Omental fat pad (tissue), 4 donors: ENCODE data around the gene PVR. TPM values are rescaled to one million over a fixed set of nuclear protein-coding genes. Genes with fewer than 3 reads are reported as not detected.

ENCODE experiments used
- ATAC-seq: fragments of 150-250 bp; one replicate; pipeline ENCODE4 v1.9.1; 2016; ENCODE audit warnings: mild to moderate bottlenecking, moderate library complexity; ENCODE audit not compliant: low FRiP score
- DNase-seq: peaks from one replicate; pipeline ENCODE4 v3.0.0-alpha.2; 2019; ENCODE audit warnings: low spot score
- CTCF ChIP-seq, 3 donors: fragments of 450-650 bp; IDR thresholded peaks; one replicate each; pipeline ENCODE4 v1.5.1; 2016 to 2017; ENCODE audit warnings: antibody characterized with exemption in 3 of 3, mild to moderate bottlenecking in 3 of 3, moderate library complexity in 2 of 3
- total RNA-seq, 4 donors: library from RNA; depleted of rRNA; stranded (reverse); fragments of >200 nt; gene quantifications; one replicate each; pipeline ENCODE4 v1.1.0, GENCODE V29; 2016

The PVR gene
- total RNA-seq, 4 donors from 2014 or later, result 17.0 to 93.9 (median 28.6) TPM

- ATAC-seq, result no peak
- no peak for TF ChIP-seq CTCF (IDR thresholded peaks at IDR 0.05)
- no peak for DNase-seq
Measured at GRCh38 chr19:44645407-44646048, 1.8 kb downstream of the PVR start.

- no peak for DNase-seq
- no peak for TF ChIP-seq CTCF (IDR thresholded peaks at IDR 0.05)
- no peak for ATAC-seq
Measured at GRCh38 chr19:44646049-44646416, 2.3 kb downstream of the PVR start.

GRCh38 chr19:44647144-44647543 is 3.4 kb downstream of the PVR start:
- no peak for ATAC-seq
- no peak for TF ChIP-seq CTCF (IDR thresholded peaks at IDR 0.05)
- DNase-seq, result no peak

GRCh38 chr19:44648631-44649251 is 5.0 kb downstream of the PVR start:
- TF ChIP-seq CTCF (IDR thresholded peaks at IDR 0.05), result no peak
- ATAC-seq (peak; percentile 4), DNase-seq (no peak)

- DNase-seq, result no peak
- no peak for TF ChIP-seq CTCF (IDR thresholded peaks at IDR 0.05)
- ATAC-seq, result no peak
Measured at GRCh38 chr19:44649578-44650145, 6.0 kb downstream of the PVR start.

GRCh38 chr19:44653343-44653742 is 9.6 kb downstream of the PVR start:
- no peak for TF ChIP-seq CTCF (IDR thresholded peaks at IDR 0.05)
- DNase-seq (no peak), ATAC-seq (no peak)
